DOHH2 (cell line): ENCODE data around the gene FRS2.

ENCODE experiments used
- CTCF ChIP-seq: fragments of 200-600 bp; sonication (generic); IDR thresholded peaks from one replicate; pipeline ENCODE4 v1.5.1; 2014; ENCODE audit warnings: antibody characterized with exemption, mild to moderate bottlenecking, low read depth, low read length; ENCODE audit not compliant: poor library complexity, severe bottlenecking
- EZH2phosphoT487 ChIP-seq: fragments of 200-600 bp; sonication (generic); IDR thresholded peaks from 2 replicates; pipeline ENCODE4 v1.6.1; 2017; ENCODE audit warnings: borderline replicate concordance, mild to moderate bottlenecking, antibody characterized with exemption, low read length, moderate library complexity, mixed read lengths

GRCh38 chr12:69466867-69467266, 3.3 kb upstream of the FRS2 start:
- no peak for TF ChIP-seq CTCF
- TF ChIP-seq EZH2phosphoT487: no peak
